GM12878 (cell line): Measurements from ENCODE around the gene SIL1. TPM values are rescaled to one million over a fixed set of nuclear protein-coding genes. Genes with fewer than 3 reads are reported as not detected.

Experiments used
- ATAC-seq: fragments of 200-7000 bp; cut with Tn5 transposase; 3 replicates; pipeline ENCODE4 v1.9.1; 2020; ENCODE audit warnings: mild to moderate bottlenecking, moderate library complexity
- BruUV-seq: library from RNA; stranded (reverse); fragments of 400-500 nt; replicated peaks from 2 replicates; lab custom pipeline; 2021; lab: Mats Ljungman, UMichigan
- CTCF ChIA-PET: fragments of 300-600 bp; sonication (Branson Sonifier 250); formaldehyde crosslinking; extraction: SDS; loops from one replicate; lab custom pipeline; 2021; ENCODE audit warnings: inconsistent platforms; lab: Yijun Ruan, JAX
- POLR2A ChIA-PET: fragments of 350-600 bp; formaldehyde crosslinking; extraction: SDS; loops from one replicate; lab custom pipeline; 2021; ENCODE audit warnings: inconsistent platforms; lab: Charles Lee
- RAD21 ChIA-PET: fragments of 300-600 bp; sonication (Branson Sonifier 250); formaldehyde crosslinking; loops from one replicate; lab custom pipeline; 2023; ENCODE audit warnings: antibody characterized with exemption; ENCODE audit not compliant: unreplicated experiment; lab: Charles Lee
- SMC1A ChIA-PET: fragments of 300-600 bp; sonication (Branson Sonifier 250); formaldehyde crosslinking; loops from one replicate; lab custom pipeline; 2023; ENCODE audit not compliant: unreplicated experiment, uncharacterized antibody; lab: Charles Lee
- DNase-seq: peaks from one replicate; pipeline ENCODE4 v3.0.0-alpha.2; 2011; ENCODE audit warnings: low read depth, low spot score
- FAIRE-seq: peaks from 3 replicates; lab custom pipeline; 2011; peaks lifted over from hg19 to GRCh38; lab: Jason Lieb, UNC
- H2AFZ ChIP-seq: 2 replicates; pipeline ENCODE4 v1.6.0; 2011; ENCODE audit warnings: low read depth, low read length, control low read depth; ENCODE audit not compliant: control insufficient read depth
- H3K27ac ChIP-seq: 2 replicates; pipeline ENCODE4 v1.5.1; 2011; ENCODE audit warnings: control low read depth; ENCODE audit not compliant: control insufficient read depth, insufficient read depth
- H3K27me3 ChIP-seq, 2 experiments: replicated peaks in 1 of 2; 2 replicates each; pipeline versions ENCODE4 v1.6.0 to v1.6.1; 2011; ENCODE audit warnings: low read length in 1 of 2; ENCODE audit not compliant: control insufficient read depth in 2 of 2, insufficient read depth in 2 of 2
- H3K36me3 ChIP-seq, 2 experiments: 2 replicates each; pipeline ENCODE4 v1.5.1; 2011; ENCODE audit warnings: low read length in 1 of 2; ENCODE audit not compliant: control insufficient read depth in 2 of 2, insufficient read depth in 2 of 2
- H3K4me1 ChIP-seq: 2 replicates; pipeline ENCODE4 v1.6.1; 2011; ENCODE audit warnings: mild to moderate bottlenecking, low read length, moderate library complexity, mixed read lengths; ENCODE audit not compliant: control insufficient read depth, insufficient read depth
- H3K4me2 ChIP-seq: 2 replicates; pipeline ENCODE4 v1.6.0; 2011; ENCODE audit warnings: control low read depth; ENCODE audit not compliant: control insufficient read depth, insufficient read depth
- H3K4me3 ChIP-seq: fragments of 200-600 bp; sonication (generic); 2 replicates; pipeline ENCODE4 v1.5.1; 2016
- H3K79me2 ChIP-seq: 2 replicates; pipeline ENCODE4 v1.6.0; 2011; ENCODE audit warnings: low read length; ENCODE audit not compliant: control insufficient read depth, insufficient read depth
- H3K9ac ChIP-seq: 2 replicates; pipeline ENCODE4 v1.8.0; 2011; ENCODE audit warnings: low read length, control low read depth, mixed read lengths; ENCODE audit not compliant: control insufficient read depth, insufficient read depth
- H3K9me3 ChIP-seq: replicated peaks from 3 replicates; pipeline ENCODE4 v1.5.1; 2011; ENCODE audit warnings: mild to moderate bottlenecking, low read length; ENCODE audit not compliant: control insufficient read depth, insufficient read depth
- H4K20me1 ChIP-seq: 2 replicates; pipeline ENCODE4 v1.6.0; 2011; ENCODE audit not compliant: control insufficient read depth, insufficient read depth
- EGR1 ChIP-seq, 2 experiments: IDR thresholded peaks; 1 replicate in 1 of 2; 2 replicates in 1 of 2; pipeline ENCODE4 v1.6.1; 2011 to 2012; ENCODE audit warnings: low read depth in 2 of 2, low read length in 2 of 2, borderline replicate concordance in 1 of 2, mild to moderate bottlenecking in 1 of 2, moderate library complexity in 1 of 2
- NR2F1 ChIP-seq: fragments of 450-650 bp; conservative IDR thresholded peaks from 2 replicates; pipeline ENCODE4 v1.6.1; 2017; ENCODE audit warnings: mild to moderate bottlenecking
- POLR2AphosphoS2 ChIP-seq: IDR thresholded peaks from 2 replicates; pipeline ENCODE4 v1.6.1; 2011; ENCODE audit warnings: low read depth, mild to moderate bottlenecking, low read length, improper control_type of control experiment, moderate library complexity
- RELB ChIP-seq: fragments of 450-650 bp; IDR thresholded peaks from 2 replicates; pipeline ENCODE4 v1.6.1; 2017; ENCODE audit warnings: low read depth, mild to moderate bottlenecking, moderate library complexity
- USF2 ChIP-seq: IDR thresholded peaks from 2 replicates; pipeline ENCODE4 v1.6.1; 2011; ENCODE audit warnings: low read depth, low read length, improper control_type of control experiment, borderline replicate concordance
- WGBS: methylation state at CpG from one replicate; pipeline ENCODE4 v1.1.6; 2016; ENCODE audit warnings: low lambda C conversion rate; ENCODE audit not compliant: insufficient replicate concordance, insufficient coverage; ENCODE audit errors: missing lambda C conversion rate; 5-methylcytosine and 5-hydroxymethylcytosine counted together
- in situ Hi-C: fragments of 300-500 bp; cut with MboI; formaldehyde crosslinking; loops from 9 replicates; pipeline ENCODE4 v1.14.3; 2018; ENCODE audit warnings: mixed read lengths
- intact Hi-C: fragments of 100-400 bp; cut with micrococcal nuclease; formaldehyde crosslinking; loops from one replicate; pipeline ENCODE4 v1.14.2; 2022; ENCODE audit not compliant: unreplicated experiment
- polyA plus RNA-seq, 11 experiments: library from polyadenylated mRNA; depleted of rRNA in 4 of 11; unstranded in 6 of 11; stranded (reverse) in 5 of 11; fragments of >200 nt; fragmentation: Nextera tagmentation in 4 of 11; fragmentation: Illumina TruSeq in 1 of 11; extraction: Ambion mirVana in 4 of 11; extraction: Trizol in 1 of 11; gene quantifications; 1 replicate in 1 of 11; 2 replicates in 10 of 11; pipeline versions ENCODE4 v1.2.1 to v1.2.3, GENCODE V29; 2011 to 2016; ENCODE audit warnings: inconsistent platforms in 2 of 11, missing spikeins in 2 of 11, low read depth in 1 of 11
- total RNA-seq, 4 experiments: library from RNA; depleted of rRNA in 3 of 4; stranded (reverse); fragments of >200 nt in 3 of 4; fragmentation: Illumina TruSeq in 1 of 4; extraction: Trizol in 1 of 4; gene quantifications; 2 replicates each; pipeline versions ENCODE4 v1.2.1 to v1.2.3, GENCODE V29; 2013 to 2021

Gene SIL1
- total and polyA plus RNA-seq, 10 of the 15 experiments (the other 5 are each of a cell fraction or from before 2014, with no cell fraction given): 4.1 to 49.8 (median 29.4) TPM

GRCh38 chr5:138972836-138973235, 225.3 kb downstream of the SIL1 start:
- POLR2A ChIA-PET: interaction anchor here (0.6 to 0.7 kb wide), 2 partner anchors 276 to 294 kb away, joined by 3 to 8 read pairs; no protein-coding TSS in a partner anchor
- ATAC-seq: no peak

More at GRCh38 chr5:138972836-138973235, 225.3 kb downstream of the SIL1 start:
- Histone ChIP-seq H3K79me2 (no peaks in the 10 kb centered on the region), H3K4me3 (no peak overlapping the region), H4K20me1 (no peaks in the 10 kb centered on the region), H2AFZ (no peak overlapping the region), H3K27ac (no peak overlapping the region), H3K9me3 (no peaks in the 10 kb centered on the region), H3K4me2 (no peak overlapping the region), H3K4me1 (peaks cover 8% of the 10 kb centered on the region), H3K27me3 (no peaks in the 10 kb centered on the region), H3K36me3 (no peaks in the 10 kb centered on the region), H3K9ac (no peak overlapping the region)
- in situ Hi-C loops: no loop called here
- TF ChIP-seq USF2: no peak
- TF ChIP-seq EGR1 (IDR thresholded peaks at IDR 0.05; ENCODE audit: borderline replicate concordance in 1 of 2, low read depth in 2 of 2, low read length in 2 of 2): no peak
- no peak for TF ChIP-seq NR2F1
- no peak for TF ChIP-seq RELB
- TF ChIP-seq POLR2AphosphoS2: no peak
- ChIA-PET CTCF (no interaction called here), RAD21 (no interaction called here), SMC1A (no interaction called here)
- BruUV-seq: no TSS peak
- no peak for FAIRE-seq
- DNase-seq: no peak
- intact Hi-C loops: no loop called here
- 90% methylated on average over 4 of the region's 4 CpGs for WGBS
